IPS-NIHi7 (cell line): ENCODE measurements around the gene CDH18.
"Not testable (repeated sequence)": the region's sequence is repeated elsewhere in the genome, so short reads cannot be mapped to it uniquely, and the experiment has no call there.

ENCODE experiments used
- DNase-seq: peaks from one replicate; pipeline ENCODE4 v3.0.0; 2012; ENCODE audit warnings: mixed read lengths; ENCODE audit errors: extremely low spot score

Gene CDH18

DNA sequence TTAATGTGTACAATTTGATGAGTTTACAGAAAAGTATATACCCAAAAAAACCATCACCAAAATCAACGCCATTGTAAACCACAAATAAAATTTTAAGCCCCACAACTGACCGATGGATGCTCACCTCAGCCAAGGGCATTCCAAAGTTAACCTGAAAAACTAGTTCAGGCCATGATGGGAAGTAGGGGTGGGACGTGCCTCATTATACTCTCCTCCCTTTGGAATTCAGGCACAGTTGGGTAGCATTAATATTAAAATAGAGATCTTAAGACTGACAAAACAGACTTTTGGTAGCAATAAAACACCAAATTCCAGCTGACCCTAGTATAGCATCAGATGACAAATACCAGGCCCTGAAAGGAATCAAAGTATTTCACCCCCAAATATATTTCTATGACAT is 129.0 kb downstream of the CDH18 start:
- no peak for DNase-seq

DNA sequence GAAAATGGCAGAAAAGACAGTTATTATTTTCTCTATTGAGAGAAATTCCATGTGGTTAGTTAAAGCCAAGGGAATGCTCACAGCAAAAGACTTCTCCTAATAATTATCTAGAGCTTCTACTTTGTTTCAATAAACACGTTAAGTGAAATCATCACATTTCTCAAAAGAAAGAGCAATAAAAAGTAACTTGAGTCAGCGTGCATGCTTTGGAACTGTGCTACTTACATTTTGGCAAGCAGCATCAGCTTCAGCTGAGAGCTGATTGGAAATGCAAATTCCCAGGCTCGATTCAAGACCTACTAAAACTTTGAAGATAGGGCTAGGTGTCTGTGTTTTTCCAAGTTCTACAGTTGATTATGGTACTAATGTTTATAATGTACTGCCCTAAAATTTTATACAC is 132.1 kb downstream of the CDH18 start:
- DNase-seq, result no peak

DNA sequence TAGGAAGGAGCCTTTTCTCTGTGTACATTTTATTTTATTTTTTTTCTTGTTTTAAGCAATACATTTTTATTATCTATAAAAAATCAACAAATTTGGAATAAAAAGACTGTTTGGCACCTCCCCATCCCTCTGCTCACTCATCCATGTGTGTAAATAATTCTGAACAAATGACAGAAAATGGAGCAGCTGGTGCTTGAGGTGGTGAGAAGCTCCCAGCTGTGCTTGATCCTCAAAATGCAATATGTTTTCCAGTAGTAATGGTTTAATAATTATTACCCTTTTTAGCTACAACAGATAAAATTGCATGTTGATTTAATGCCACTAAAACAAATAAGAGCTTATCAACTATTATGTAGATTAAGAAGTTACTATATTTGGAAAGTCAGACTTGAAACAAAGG is 132.5 kb downstream of the CDH18 start:
- DNase-seq, result no peak

DNA sequence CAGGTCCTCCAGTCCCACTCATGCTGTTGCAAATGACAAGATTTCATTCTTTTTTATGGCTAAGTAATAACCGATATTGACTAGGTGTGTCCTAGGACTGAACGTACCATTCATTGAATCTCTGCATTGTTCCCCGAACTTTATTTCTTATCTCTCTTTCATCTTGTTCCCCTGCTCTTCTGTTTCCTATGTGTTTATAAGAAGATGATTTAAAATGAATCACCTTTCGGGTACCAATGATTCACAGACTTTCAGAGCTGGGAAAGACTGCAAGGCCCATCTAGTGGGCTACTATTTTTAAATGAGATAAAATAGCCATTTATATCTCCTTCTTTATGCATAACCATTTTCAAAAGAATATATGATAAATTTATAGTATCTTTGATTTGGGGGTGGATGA is 133.0 kb downstream of the CDH18 start:
- no peak for DNase-seq

DNA sequence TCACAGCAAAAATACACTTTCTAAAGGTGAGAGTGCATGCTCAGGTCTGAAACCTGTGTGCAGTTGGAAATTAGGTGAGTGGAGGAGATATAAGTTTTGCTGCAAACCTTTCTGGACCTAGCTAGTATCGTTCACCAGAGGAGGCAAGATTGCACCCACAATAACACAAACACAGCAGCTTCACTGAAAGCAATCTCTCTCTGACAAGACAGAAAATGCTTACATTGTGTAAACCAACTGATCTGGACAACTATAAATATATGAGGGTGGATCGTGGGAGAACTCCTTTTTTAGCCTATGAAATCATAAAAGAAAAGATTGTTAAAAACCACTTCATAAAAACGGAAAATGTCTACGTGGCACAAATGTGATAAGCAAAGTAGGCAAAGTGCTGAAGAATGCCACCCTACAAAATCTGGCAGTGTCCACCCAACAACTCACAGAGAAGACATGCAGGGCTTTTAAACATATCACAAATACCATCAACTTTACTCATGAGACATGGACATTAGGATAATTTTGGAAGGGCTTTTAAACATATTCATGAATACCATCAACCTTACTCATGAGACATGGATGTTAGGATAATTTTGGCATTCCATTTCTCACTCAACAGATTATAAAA is 134.3 kb downstream of the CDH18 start:
- no peak for DNase-seq

DNA sequence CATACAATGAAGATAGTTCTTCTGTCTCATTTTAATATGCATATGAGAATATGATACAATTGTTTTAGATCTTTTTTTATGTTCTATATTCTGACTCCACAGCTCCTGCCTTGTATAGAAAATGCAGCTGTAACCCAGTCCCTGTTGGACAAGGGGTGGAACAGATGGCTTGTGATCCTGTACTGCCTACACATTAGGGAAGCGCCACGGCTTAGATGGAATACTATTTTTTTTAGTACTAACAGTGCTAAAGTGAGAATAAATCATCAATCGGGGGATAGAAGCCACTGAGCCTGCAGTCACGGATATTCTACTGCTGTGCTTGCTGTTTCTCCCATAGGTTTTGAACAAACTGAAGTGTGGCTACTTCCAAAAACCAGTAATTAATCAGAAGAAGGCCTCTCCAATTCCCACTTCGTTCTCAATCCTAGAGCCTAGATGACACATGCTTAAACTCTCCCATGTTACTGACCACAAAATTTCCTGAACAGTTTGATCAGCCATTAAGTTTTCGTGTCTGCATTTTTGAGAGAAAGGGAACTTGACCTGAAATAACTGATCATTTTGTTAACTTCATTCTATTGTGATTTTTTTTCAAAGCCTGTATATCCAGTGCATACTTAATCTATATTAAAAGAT is 150.3 kb downstream of the CDH18 start:
- DNase-seq, result no peak

DNA sequence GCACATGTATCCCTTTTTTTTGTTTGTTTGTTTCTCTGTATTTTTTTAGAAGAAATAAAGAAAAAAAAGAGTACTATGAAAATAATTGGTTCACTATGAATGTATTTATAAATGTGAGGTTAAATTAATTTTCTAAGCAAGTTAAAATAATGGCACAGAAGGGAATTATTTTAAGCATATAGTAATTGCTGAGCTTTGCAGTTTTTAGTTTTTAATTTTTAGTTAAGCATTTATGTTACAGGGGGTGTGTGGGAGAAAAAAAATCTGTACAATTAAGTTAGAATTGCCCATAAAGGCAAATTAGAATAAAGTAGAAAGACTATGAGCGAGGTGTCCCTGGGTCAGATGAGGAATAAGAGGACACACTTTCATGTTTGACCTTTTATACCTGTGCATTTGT is 152.6 kb downstream of the CDH18 start:
- DNase-seq, result no peak

DNA sequence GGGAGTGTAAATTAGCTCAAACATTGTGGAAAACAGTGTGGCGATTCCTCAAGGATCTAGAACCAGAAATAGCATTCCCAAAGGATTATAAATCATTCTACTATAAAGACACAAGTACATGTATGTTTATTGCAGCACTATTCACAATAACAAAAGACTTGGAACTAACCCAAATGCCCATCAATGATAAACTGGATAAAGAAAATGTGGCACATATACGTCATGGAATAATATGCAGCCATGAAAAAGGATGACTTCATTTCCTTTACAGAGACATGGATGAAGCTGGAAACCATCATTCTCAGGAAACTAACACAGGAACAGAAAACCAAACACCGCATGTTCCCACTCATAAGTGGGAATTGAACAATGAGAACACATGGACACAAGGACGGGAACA is 175.3 kb downstream of the CDH18 start:
- DNase-seq, result not testable (repeated sequence)

DNA sequence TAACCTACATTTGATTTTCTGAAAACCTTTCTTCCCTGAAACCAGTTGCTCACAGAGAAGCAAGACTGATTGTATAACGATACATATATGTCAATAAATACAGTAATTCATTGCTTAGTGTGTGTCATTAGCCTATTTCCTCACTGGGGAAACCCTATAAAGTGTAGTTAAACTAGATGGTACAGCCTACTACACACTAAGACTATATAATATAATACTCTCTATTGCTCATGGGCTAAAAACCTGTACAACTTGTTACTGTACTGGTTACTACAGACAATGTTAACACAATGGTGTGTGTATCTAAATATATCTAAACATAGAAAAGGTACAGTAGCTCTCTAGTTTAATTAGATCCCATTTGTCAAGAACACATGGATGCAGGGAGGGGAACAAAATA is 181.2 kb downstream of the CDH18 start:
- DNase-seq, result no peak

DNA sequence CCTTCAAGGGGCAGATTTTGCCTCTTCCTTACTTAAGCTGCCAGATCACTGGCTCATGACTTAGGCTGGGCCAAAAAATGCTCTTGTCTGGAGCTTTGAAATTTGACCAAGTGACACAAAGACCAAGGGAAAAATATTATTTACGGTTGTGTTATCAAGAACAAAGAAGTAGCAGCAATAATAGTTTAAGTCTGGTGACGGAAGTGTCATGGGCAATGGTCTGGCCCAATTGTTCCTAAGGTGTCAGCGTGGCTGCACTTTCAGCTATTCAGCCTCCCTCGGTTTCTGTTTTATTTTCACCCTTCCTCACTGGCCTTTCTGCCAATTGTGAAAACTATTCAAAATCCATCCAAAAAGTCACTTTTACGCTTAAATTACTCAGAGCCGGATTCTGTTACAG is 185.3 kb downstream of the CDH18 start:
- DNase-seq, result no peak

DNA sequence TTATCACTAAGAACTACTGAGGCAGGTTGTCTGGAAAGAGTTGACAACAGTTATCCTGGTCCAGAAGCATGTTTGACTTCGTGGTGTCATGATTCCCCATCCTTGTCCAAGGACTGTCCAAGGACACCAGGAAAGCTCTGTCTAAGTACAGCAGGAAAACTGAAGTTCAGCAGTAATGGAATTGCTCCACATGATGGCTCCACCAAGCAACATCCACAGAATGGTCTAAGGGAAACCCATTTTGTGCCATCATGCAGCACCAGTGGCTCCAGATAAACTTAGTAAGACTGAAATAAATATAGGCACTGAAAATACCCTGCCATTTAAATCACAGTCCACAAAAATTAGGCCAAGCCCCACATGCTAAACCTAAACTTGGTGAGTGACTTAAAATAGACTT is 192.8 kb downstream of the CDH18 start:
- DNase-seq, result peak; percentile 29

DNA sequence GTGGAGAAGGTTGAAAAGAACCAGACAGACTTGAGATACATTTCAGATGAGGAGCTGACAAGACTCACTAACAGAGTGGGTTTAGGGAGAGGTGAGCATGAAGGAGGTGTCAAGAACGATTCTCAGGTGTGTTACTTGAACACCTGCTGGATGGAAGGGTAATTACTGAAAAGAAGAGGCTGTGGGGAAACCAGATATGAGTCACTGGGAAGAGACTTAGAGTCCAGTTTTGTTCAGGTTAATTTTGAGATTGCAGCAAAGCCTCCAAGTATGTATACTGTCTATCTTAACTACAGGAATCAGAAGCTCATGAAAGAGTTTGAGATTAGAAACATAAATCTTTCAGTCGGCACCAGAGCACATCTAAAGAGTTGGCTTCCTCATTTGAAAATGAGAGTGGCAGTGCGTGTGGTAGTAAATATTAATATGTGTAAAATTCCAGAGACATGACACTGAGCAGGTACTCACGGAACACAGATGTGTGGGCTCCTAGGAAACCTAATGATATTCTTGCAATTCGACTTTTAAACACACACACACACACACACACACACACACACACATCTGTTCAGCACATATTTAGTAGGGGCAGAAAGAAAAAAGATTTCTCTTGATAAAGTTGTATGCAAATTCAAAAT is 197.1 kb downstream of the CDH18 start:
- no peak for DNase-seq

DNA sequence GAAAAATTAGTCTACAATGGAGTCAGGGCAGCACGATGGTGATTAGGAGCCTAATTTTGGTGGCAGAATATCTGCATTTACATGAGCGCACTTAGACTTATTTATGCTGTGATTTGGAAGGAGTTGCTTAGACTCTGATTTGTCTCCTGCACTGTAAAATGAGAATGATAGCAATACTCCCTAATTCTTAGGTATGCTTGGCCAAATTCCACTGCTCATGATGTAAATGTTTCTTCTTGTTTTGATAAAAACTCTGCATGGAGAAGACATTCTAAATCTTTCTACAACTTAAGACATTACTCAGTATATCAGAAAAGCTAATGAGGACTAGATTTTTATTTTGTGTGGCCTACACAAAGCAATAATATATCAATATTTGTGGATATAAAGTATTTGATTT is 205.4 kb downstream of the CDH18 start:
- DNase-seq, result no peak

DNA sequence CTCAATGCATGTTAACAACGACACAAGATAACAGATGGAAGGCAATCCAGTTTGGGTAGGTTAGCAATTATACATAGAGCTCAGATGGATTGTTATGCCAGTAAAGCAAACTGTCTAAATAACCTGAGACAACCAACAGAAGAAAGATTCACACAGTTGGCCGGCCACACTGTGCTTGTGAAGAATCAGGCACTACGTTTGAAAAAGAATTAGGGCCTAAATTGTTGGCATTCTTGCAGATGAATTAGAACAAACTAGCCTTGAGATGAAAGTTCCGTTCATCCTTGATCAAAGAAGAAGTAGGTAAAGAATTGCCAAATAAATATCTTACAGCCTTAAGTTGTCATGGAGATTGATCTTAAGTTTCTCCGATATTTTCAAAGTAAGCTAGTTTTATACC is 210.6 kb downstream of the CDH18 start:
- no peak for DNase-seq

DNA sequence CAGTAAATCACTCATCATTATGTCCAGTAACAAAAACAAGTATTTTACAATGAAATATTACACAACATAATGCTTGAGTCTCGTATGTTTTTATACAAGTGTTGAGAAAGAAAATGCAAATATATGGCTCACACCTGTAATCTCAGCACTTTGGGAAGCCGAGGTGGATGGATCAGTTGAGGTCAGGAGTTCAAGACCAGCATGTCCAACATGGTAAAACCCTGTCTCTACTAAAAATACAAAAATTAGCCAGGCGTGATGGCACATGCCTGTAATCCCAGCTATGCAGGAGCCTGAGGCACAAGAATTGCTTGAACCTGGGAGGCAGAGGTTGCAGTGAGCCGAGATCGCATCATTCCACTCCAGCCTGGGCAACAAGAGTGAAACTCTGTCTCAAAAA is 211.1 kb downstream of the CDH18 start:
- DNase-seq, result not testable (repeated sequence)

DNA sequence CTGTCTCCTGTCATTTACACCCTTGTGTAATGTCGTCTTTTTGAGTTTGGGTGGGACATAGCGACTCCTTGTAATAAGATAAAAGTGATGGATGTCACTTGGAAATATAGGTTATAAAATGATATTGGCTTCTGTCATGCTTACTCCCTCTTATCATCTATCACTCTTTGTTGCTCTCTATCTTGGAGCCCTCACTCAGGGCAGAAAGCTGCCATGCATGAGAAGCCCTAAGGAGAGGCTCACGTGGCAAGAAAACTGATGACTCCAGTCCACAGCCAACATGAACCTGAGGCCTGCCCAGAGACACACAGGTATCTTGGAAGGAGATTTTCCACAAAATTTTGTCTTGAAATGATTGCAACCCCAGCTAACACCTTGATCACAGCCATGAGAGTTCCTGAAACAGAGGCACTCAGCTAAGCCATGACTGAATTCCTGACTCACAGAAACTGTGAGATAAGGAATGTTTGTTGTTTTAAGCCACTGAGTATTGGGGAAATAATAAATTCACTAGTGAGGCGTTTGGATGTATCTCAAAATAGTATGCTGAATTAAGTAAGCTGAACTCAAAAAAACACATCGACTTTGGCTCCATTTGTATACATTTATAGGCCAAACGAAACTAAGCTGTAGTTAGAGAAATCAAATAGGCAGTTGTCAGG is 216.7 kb downstream of the CDH18 start:
- no peak for DNase-seq

DNA sequence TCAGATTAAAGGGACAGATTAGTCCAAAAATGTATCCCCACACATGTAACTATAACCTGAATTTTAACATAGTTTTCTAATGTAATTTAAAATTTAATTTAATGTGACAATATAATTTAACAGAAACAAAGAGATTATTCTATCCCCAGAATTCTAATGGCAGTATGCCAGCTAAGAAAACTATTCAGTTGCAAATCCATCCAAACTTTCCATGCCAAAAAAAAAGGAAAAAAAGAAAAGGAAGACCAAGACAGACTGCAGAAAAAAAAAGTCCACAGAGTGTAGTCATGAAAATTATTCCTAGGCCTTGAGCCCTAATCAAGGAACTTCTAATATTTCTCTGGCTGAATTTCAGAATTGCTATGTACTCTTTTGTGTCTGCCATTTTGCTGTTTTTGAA is 217.6 kb downstream of the CDH18 start:
- DNase-seq, result no peak

DNA sequence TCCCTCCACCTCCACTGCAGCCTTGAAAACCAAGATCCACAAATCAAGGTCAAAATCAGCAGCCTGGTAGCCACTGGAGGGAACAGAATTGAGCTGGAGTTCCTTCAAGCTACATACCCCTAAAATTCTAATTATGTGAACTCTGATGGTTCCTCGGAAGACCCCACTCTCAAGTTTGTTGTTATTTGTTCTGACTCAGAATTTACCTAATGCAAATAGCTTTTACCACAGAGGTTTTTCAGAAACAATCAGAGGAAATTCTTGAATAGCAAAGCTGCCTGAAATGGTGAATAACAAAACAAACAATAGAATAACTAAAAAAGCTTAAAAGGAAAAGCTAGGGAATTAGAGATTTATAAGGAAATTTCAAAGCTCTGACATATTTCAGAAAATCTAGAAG is 220.0 kb downstream of the CDH18 start:
- no peak for DNase-seq

DNA sequence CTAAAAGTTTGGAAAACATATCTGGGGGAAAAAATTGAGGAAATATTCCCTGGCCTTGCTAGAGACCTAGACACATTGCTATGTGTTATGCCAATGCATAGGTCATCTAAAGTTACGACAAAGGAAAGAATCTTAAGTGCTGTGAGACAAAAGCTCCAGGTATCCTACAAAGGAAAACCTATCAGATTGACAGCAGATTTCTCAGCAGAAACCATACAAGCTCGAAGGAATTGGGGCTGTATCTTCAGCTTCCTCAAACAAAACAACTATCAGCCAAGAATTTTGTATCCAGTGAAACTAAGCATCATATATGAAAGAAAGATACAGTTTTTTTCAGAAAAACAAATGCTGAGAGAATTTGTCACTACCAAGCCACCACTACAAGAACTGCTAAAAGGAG is 234.4 kb downstream of the CDH18 start:
- DNase-seq, result no peak

DNA sequence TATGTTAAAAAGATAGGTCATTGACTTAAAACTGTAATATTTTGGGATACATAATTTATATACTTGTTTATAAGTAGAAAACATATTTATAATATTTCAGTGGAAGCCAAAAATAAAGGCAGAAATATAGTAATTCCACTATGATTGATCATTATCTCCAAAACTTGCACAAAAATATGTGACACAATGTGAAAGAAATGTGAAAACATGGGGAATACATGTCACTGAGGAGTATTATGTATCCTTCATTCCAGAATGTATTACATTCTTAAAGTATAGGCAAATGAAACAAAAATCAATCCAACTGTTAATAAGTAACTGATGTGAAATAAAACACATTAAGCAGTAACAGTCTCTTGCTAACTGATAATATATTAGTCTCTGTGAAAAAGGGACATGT is 236.7 kb downstream of the CDH18 start:
- no peak for DNase-seq

DNA sequence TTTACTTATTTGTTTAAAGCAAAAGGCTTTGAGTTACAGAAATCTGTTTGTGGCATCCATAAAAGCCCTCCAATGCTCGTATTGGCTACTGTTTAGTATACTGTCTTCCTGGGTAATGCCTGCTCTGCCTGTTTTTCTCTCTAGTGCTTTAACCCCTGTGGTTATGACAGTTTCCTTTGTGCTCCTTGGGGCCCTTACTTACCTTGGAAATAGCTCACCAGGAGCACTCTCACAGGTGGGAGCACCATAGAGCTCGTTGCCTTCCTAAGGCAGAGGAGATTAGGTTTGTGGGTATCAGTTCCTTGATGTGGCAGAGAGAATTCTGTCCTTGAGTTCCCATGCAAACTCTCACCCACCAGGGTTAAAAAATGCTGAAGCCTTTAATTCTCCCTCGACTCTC is 242.8 kb downstream of the CDH18 start:
- peak; percentile 10 for DNase-seq

DNA sequence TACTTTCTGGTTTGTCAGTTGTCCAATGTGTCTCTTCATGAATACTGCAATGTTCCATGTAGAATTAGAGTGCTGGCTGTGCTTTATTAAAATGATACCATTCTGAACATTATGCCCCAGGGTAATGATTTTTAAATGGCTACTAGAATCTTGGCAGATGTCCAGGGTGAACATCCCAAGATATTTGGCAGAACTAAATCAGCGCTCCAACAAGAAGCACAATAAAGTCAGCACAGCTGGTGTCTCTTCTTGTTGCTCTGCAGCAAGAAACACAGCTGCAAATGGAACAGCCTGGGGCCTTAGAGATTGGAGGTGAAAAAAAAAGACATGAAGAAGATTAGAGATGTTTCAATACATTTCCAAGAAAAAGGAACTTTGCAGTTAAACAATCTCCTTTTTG is 248.3 kb downstream of the CDH18 start:
- no peak for DNase-seq

DNA sequence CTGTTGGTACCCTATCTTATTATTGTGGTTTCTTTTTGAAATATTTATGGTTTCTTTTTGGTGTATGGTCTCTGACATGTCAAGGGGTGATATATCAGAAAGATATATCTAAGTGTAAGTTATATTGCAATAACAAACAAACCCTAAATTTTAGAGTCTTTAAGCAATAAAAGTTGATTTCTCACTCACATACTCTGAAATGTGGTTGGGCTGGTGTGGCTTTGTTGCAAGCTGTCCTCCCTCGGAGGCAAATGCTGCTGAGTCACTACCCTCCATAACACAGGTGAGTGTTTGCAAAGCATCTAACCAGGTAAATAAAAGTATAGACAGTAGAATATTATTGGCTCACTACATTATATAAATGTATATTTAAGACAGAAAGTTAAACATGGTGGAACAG is 253.2 kb downstream of the CDH18 start:
- no peak for DNase-seq
